Globus pallidus (tissue), 1 donor: ENCODE data around the gene POTEF.
A peak's percentile ranks its signal among the peaks of the same experiment; 100 is the strongest.
"Not testable (repeated sequence)": the region's sequence is repeated elsewhere in the genome, so short reads cannot be mapped to it uniquely, and the experiment has no call there.

Source experiments
- DNase-seq: peaks from one replicate; pipeline ENCODE4 v3.0.0-alpha.2; 2015; ENCODE audit warnings: low spot score

The POTEF gene

DNA sequence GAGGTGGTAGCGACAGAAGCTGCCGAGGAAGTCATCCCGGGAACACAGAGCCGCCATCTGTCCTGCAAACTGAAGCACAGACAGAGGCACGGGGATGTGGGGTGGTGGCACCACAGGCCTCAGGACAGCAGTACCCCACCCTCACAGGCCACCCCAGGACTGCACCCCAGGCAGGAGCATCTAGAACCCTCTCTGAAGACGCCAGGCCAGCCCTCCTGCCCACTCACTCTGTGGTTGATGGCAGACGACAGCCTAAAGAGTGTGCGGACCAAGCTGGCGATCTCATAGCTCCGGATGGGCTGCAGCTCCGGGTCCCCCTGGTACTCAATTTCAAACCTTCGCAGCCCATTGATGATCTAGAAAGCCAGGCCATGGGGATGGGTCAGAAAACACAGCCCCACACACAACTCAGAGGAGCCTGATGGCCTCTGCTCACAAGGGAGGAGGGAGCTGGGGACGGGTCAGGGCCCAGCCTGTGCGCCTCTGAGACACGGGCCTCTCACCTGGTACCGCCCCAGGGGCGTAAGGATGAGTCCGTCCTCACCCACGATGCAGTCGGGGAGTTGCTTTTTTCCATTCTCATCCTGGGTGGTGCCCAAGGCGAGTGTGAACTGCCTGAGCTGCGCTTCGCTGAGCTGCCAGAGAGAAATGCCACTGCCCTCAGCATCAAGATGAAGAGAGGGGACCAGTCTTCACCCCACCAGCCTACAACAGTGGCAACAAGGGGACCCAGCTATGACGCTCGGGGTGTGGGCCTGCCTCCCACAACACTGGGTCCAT, 24.0 kb upstream of the POTEF start:
- DNase-seq = no peak

DNA sequence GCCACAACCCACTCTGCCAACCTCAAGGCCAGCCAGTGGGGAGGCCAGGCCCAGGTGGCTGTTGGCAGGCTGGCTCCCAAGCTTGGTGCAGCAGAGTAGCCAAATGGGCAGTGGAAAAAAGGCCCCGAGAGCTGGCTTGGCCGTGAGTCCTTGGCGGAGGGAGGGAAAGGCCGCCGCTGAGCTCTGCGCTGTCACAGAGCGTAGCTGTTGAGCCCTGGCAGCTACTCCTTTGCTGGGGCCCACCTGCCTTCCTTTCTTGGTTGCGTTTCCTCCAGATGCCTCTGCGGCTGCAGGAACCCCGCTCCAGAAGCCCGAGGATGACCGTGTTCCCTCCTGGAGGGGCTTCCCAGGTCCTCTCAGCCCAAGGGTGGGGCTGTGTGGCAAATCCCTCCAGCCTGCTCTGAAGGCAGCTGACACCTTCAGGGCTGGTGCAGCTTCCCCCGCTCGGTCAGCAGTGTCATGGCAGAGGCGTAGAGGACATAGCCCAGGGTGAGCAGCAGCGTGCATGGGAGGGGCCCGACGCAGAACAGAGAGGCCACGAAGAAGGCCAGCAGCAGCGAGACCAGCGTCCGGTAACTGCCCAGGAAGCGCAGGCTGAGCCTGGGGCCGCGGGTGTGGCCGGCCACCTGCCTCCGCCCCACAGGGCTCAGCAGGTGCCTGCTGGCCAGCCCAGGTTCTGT, 23.3 kb upstream of the POTEF start:
- not testable (repeated sequence) for DNase-seq

DNA sequence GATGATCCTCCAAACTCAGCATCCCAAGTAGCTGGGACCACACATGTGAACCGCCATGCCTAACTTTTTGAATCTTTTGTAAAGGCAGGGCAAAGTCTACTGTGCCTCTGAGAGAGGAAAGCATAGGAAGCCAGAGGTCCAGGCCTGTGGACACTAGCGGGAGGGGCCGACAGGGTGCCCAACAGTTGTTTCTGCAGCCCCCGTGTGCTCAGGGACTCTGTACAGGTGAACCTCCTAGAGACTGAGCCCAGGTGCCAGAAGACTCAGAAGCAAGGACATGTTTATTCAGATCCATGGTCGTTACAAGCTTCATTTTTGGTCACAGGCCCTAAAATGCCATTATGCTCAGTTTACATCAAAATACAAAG, 22.1 kb upstream of the POTEF start:
- not testable (repeated sequence) for DNase-seq

DNA sequence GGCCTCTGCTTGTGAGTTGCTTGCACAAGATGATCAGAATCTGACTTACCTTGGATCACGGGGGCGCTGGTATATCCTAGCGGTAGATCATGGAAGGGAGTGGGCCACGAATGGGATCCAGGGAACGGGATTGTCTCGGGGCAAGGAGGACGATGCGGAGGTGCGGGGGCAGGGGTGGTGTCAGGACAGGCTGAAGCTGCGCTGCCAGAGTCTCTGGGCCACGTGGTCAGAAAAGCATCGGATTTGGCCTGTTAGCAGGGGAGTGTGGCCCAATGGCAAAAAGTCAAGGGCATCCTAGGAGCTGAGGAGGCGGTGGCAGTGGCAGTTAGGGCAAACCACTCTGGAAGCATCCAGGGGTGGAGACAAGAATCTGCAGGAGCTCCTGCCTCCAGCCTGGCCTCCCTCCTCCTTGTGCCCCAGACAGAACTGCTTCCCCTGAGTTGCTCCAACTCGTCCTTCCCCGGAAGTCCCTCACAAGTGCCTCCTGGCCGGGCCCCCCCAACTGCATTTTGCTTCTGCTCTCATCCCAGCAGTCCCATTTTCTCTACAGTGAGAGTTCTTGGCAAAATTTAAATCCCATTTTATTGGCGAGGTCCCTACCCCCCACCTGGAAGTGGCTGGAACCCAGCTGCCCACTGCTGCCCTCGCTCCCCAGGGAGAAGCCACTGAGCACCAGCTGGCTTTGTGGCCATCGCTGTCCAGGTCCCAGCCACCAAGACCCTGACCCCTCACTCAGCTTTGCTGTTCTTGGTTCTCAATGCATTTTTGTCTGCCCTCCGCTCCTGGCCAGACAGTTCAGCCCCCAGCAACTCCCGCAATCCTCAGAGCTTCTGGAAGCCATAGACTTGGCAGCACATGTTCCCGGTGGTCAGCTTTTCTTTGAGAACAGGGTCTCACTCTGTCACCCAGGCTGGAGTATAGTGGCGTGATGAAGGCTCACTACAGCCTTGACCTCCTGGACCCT, 21.4 kb upstream of the POTEF start:
- no peak for DNase-seq

DNA sequence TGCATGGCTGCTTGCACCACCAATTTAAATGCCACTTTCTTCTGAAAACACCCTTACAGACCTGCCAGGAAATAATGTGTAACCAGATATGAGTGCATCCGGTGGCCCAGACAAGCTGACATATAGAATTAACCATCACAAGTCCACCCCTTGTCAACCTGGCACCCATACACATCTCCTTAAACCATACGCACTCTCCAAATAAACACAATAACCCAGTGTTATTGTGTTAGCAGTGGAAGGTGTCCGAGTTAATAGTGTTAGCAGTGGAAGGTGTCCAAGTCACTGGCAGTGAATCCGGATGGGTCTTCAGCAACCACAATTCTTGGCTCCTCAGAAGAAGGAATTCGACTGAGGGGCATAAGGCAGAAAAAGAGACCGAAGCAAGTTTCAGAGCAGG, 19.5 kb upstream of the POTEF start:
- not testable (repeated sequence) for DNase-seq

DNA sequence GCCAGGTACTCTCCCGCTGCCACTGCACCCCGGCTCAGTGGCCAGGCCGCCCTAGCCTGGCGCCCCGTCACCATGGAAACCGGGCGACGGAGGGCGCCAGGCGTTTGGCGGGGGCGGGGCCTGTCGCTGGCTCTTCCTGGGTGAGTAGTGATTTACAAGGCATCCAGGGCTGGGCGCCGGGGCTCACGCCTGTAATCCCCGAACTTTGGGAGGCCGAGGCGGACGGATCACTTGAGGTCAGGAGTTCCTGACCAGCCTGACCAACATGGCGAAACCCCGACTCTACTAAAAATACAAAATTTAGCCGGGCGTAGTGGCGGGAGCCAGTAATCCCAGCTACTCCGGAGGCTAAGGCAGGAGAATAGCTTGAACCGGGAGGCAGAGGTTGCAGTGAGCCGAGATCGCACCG, 16.0 kb upstream of the POTEF start, which contains the start of gene CCDC74B:
Gene CCDC74B (minus strand): TSS at position 107 of the 409 bp plus-strand sequence. CDS start 116 bp downstream, outside the sequence.
- DNase-seq = peak; percentile 31

DNA sequence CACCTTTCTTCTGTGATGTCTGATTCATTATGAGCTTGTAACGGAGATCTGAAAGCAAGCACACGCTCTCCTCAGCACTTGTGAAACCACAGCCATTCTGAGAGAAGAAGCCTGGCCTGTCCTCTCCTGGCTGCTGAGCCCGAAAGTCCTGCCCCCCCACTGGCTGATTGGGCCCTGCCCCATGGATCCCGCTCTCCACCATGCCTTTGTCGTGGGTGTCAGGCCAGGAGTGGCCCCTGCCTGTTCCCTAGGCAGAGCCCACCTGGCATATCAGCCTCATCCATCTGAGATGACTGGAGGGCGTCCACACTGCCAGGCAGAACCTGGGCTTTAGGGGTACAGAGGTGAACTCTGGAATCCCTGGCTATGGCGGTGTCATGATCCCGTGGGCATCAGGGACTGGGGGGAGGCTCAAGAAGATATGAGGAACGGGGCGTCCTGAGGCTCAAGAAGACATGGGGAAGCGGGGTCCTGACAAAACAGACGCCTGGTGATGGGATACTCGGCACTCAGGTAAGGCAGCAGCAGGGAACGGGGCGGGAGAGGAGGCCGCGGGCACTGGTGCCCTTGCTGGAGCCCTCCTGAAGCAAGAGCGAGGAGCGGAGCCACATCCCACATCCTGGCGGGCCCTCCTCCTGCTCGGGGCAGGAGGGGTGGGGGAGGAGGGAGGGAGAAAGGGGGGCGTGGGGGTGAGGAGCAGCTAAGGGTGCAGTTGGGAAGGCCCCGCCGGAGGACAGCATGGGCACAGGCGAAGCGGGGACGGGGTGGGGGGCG, 14.4 kb upstream of the POTEF start:
- not testable (repeated sequence) for DNase-seq

DNA sequence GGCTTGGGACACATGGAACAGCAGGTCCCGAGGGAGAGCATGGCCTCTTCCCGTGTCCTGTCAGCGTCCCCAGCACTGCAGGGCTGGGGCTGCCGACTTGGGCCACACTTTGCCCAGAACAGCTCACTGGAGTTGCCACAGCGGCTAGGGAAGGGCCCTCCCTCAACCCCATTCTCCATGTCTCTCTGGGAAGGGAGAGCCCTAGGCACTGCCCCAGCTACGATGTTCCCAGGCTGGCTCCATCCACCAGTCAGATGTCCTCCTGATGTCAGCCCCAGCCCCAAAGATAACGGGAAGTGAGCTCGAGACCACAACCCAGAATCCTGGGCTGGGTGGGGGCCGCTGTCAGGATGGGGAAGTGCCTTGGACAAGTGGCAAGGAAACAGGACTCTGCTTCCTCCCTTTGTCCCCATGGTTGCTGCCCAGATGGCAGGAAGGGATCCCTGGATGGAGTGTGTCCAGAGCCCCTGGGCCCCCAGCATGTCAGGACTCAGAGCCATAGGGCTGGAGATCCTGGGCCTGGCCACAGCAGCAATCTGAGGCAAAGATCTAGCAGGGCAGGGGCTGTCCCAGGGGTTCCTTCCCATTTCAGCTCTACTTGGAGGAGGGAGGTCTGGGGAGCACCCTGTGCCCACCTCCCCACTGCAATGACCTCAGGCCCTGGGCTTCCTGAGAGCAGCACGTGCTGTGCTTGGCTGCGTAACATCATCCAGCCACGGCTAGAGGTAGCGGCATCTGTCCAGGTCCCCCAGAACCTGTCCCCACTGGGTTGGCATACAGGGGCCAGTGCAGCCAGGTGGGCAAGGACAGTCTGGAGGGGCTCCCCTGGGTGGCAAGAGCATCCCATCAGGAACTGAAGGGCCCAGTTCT, 13.6 kb upstream of the POTEF start:
- not testable (repeated sequence) for DNase-seq

DNA sequence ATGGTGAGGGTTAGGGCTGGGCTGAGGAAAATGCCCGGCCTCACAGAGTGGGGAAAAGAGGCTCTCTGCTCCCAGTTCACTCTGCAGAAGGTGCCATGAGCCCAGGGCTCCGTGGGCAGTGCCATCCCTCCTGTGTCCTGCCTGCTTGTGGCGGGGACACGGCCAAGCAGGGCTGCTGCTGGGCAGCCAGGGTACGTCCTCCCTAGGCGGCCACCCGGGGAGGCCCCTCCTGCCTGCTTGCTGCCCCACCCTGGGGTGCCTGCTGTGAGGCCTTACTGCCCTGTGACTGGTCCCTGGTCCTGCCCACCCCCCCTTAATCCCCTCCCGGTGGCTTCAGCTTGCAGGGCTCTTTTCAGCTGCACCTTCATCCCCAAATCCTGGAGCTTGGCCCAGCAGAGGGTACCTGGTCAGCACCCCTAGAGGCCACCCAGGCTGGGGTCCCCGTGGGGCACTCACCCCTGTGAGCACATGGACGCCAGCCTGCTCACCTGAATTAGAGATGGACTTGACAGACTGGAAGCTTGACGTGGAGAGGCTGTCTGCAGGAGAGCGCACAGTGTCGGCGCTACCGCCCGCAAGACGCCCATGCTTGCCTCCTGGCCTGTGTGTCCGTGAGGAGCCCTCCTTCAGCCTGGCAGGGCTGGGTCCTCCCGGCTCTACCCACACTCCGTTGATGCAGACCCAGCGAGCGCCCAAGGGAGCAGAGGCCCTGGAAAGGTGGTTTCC, 12.8 kb upstream of the POTEF start:
- not testable (repeated sequence) for DNase-seq

DNA sequence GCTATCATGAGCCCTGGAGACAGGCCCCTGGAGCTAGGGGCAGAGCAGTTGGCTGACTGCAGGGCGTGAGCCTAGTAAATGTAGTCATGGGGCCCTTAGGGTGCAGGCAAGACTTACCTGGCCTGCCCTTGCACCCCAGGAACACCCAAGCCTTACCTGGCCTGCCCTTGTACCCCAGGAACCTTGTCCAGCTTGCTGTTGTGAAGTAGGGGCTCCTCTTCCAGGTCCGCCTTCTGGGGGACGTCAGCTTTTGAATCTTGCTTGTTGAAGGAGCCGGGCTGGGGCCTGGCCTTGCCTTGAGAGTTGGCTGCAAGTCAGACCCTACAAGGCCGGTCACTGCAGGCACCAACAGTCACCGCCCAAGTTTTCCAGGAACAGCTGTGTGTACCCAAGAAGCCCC, 12.0 kb upstream of the POTEF start:
- not testable (repeated sequence) for DNase-seq

DNA sequence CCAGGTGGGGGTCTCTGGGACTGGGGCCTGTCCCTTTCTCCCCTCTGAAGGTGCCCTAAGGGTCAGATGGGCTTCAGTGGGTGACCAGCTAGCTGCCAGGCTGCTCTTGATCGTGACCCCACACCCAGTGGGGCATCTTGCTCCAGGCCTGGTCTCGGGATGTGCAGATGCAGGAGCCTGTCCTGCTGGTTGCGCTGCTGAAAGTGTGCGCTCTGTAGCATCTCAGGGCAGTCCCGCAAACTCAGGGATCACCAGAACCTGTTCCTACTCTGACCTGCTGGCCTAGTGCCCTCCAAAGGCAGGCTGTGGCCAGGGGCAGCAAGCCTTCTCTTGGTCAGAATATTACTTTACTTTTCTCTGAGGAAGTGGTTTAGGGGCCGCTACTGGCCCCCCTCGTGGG, 11.5 kb upstream of the POTEF start:
- DNase-seq = not testable (repeated sequence)

DNA sequence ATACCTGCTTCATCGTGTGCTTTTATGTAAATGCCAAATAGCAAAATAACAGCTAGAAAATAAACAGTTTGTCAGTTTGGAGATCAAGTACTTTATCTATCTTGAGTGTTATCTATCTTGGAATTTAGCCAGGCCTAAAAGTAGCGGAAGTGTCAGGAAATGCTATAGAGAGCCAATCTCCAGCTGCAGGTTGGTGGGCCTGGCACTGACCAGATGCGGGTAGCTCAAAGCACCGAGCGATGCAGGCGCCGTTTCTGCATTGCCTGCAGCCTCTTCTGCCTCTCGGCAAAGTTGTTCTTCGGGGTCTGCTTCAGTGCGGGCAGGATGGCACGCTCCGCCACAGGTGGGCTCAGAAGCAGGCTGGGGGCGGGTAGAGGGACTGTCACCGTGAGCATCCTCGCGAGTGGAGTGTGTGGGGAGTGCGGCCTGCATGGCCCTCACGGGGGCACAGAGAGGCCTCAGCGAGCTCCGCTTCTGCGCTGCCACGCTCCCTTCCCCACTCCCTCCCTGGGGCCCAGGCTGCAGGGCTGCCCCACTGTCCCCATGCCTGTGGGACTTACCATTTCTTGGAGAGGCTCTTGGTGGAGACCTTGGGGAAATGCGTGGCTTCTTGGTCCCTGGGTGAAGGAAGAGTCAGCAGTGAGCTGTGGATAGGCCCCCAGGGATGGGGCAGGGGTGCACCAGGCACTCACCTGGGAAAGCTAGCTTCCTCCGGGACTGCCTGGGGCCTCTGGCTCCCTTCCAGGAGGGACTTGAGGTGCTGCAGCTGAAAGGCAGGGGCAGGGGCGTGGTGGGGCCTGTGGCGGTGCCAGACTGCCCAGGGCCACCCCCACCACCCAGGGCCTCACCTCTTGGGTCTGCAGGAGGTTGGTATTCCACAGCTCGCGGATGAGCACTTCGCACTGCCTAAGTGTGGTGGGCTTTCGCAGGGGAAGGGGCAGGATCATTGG, 10.6 kb upstream of the POTEF start:
- not testable (repeated sequence) for DNase-seq

DNA sequence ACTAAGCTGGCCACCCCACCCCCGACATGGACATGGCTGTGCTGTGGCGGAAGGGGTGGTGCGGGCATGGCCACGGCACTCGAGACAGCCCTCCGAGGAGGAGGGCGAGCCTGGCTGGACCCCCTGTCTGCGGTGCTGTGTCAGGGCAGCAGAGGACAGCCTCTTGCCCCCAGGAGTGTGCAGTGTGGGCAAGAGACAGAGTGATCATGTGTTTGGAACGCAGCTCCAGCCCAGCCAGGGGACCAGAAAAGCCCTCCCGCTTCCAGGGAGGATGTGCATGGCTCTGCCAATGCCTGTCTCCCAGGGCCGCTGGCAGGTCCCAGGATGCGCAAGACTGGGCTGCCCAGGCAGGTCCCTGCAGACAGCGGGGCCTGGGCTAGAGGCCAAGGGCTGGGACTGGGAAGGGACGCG, 9.8 kb upstream of the POTEF start:
- not testable (repeated sequence) for DNase-seq

DNA sequence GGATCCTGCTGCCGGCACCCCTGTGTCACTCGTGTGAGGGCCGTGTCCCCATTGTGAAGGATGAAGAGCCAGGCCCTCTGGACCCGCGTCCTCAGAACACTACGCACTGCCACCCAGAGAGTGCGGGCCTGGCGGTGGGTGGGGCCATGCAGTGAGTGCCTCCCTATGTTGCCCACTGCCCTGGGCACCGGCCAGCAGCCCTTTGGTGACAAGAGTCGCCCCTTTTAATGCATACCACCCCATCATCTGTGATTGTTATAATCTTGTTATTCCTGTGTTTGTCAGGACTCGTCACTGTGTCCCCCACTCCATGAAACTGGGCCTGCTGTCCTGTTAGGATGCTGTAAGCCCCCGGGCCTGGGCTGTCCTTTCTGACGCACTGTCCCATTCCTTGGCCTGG, 9.3 kb upstream of the POTEF start:
- DNase-seq = not testable (repeated sequence)

DNA sequence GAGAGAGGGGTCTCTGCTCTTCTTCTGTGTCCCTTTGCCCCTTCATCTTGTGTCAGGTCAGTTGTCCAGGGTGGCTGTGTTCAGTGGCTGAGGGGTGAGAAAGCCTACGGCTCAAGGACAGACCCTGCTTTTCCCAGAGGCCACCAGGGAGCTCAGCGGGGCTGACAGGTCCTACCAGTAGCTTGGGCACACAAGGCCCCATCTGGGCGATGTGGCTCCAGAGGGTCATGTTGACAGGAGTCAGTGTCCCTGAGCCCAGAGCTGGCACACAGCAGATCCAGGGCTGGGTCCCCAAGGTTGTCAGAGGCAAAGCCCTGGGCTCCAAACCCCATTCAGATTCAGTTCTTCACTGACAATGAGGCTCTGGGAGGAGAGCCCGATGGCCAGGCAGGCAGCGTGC, 8.1 kb upstream of the POTEF start:
- not testable (repeated sequence) for DNase-seq

DNA sequence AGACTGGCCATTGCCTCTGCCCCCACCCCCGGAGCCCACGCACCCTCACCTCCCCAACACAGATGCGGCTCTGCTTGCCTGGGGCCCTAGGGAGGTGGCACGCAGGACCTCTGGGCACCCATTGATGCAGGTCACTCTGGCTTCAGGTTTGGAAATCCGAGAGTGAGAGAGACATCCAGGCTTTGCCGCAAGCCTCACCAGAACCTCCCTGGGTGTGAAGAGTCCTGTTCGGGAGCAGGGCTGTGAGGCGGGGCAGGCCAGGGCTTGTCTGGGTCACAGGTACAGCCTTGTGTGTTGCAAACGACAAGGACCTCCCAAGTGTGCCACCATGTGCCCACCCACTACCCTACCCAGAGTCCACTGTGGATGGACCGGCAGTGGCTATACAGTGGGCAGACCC, 7.5 kb upstream of the POTEF start:
- DNase-seq = not testable (repeated sequence)

DNA sequence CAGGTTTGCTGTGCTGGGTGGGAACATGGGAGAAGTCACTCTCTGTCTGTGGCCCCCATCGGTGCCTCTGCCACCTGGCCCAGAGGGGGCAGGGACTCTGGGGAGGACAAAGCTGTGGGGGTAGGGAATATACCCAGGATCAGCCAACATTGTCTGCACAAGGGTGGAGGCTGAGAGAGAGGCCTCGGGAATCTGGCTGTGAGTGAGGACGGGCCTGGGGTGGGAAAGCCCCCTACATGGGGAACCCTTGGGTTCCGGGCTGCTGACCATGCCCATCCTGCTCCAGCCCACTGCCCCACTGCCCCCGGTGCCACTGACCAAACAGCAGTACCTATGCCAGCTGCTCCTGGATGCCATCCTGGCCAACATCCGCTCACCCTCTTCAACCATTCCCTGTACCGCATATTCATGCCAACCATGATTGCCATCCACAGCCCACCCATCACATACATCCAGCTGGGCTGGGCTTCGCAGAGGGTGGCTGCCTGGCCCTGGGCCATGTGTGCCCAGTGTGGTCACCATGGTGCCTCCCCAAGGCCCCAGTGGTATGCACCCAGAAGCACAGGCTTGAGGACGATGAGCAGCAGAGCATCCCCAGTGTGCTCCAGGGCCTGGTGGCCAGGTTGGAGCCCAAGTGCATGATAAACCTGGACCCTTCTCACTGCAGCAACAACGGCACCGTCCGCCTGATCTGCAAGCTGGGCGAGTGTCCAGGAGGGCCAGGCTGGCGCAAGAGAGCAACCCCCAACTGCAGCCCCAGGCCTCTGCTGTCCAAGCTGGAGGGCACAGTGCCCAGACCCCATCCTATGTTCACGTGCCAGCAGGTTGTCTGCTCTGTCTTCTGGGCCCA, 6.9 kb upstream of the POTEF start:
- no peak for DNase-seq

DNA sequence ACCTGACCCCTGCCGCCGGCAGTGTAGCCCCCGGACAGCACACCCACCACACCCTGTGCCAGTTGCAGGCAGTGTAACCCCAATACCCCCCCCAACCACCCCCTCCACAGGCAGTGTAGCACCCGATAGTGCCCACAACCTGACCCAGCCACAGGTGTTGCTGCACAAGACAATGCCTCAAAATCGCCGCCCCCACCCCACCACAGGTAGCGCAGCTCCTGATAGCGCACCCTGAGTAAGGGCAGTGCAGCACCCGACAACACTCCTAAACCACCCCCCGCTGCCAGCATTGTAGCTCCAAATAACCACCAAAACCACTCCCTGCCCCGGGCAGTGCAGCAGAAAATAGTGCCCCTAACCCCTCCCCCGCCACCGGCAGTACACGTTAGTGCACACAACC, 558 bp downstream of the POTEF start:
- DNase-seq = not testable (repeated sequence)
